Endodermal cell (in vitro differentiated cells): ENCODE measurements around the gene TTLL5. TPM values are rescaled to one million over a fixed set of nuclear protein-coding genes. Genes with fewer than 3 reads are reported as not detected.

Experiments used
- DNase-seq: peaks from one replicate; pipeline ENCODE4 v3.0.0-alpha.2; 2017
- H3K27ac ChIP-seq: 2 replicates; pipeline ENCODE4 v1.5.1; 2013; ENCODE audit warnings: mild to moderate bottlenecking, low read depth, low read length, moderate library complexity
- H3K27me3 ChIP-seq: 2 replicates; pipeline ENCODE4 v1.6.1; 2013; ENCODE audit warnings: mild to moderate bottlenecking, low read length, moderate library complexity; ENCODE audit not compliant: insufficient read depth, control insufficient read depth, poor library complexity, severe bottlenecking
- H3K36me3 ChIP-seq: 2 replicates; pipeline ENCODE4 v1.7.0; 2013; ENCODE audit warnings: mild to moderate bottlenecking, low read length, moderate library complexity; ENCODE audit not compliant: control insufficient read depth, insufficient read depth
- H3K4me1 ChIP-seq: one replicate; pipeline ENCODE4 v1.7.0; 2013; ENCODE audit warnings: low read length; ENCODE audit not compliant: control insufficient read depth, insufficient read depth
- H3K4me3 ChIP-seq: 2 replicates; pipeline ENCODE4 v1.5.1; 2013; ENCODE audit warnings: mild to moderate bottlenecking, low read length, moderate library complexity
- H3K9ac ChIP-seq: 2 replicates; pipeline ENCODE4 v1.6.1; 2013; ENCODE audit warnings: mild to moderate bottlenecking, low read length, moderate library complexity; ENCODE audit not compliant: poor library complexity, severe bottlenecking; ENCODE audit errors: extremely low read depth
- H3K9me3 ChIP-seq: 2 replicates; pipeline ENCODE4 v1.6.1; 2013; ENCODE audit warnings: mild to moderate bottlenecking, low read length, moderate library complexity; ENCODE audit not compliant: control insufficient read depth
- H3K27ac Mint-ChIP-seq: 2 replicates; pipeline ENCODE4 v1.8.0; 2020; ENCODE audit warnings: mixed read lengths
- H3K27me3 Mint-ChIP-seq: 2 replicates; pipeline ENCODE4 v1.8.0; 2021; ENCODE audit warnings: mild to moderate bottlenecking, mixed read lengths; ENCODE audit not compliant: insufficient read depth
- H3K36me3 Mint-ChIP-seq: 2 replicates; pipeline ENCODE4 v1.8.0; 2020; ENCODE audit warnings: low read depth, mixed read lengths
- H3K4me1 Mint-ChIP-seq: 2 replicates; pipeline ENCODE4 v1.8.0; 2020; ENCODE audit warnings: mixed read lengths
- H3K4me3 Mint-ChIP-seq: 2 replicates; pipeline ENCODE4 v1.8.0; 2020; ENCODE audit warnings: mild to moderate bottlenecking, moderate library complexity, mixed read lengths
- H3K9me3 Mint-ChIP-seq: 2 replicates; pipeline ENCODE4 v1.8.0; 2020; ENCODE audit warnings: mild to moderate bottlenecking, mixed read lengths
- CTCF ChIP-seq: fragments of 200-600 bp; sonication (generic); conservative IDR thresholded peaks from 2 replicates; pipeline ENCODE4 v1.5.0; 2021; ENCODE audit warnings: antibody characterized with exemption, mild to moderate bottlenecking
- WGBS, 2 experiments: methylation state at CpG; one replicate each; pipeline versions ENCODE4 v1.1.5 to v1.1.7; 2013; ENCODE audit warnings: missing lambda C conversion rate in 2 of 2, mixed read lengths in 1 of 2; ENCODE audit not compliant: insufficient coverage in 1 of 2, insufficient read length in 1 of 2; 5-methylcytosine and 5-hydroxymethylcytosine counted together
- total RNA-seq, 2 donors: library from RNA; stranded (reverse); fragmentation: NEBNext Ultra II Directional in 1 of 2; extraction: Animal tissue kit (Norgen Biotek cat#: 25700) in 1 of 2; gene quantifications; 2 replicates in 1 of 2; 3 replicates in 1 of 2; pipeline ENCODE4 v1.2.1, GENCODE V29; 2021

TTLL5 gene
- total RNA-seq, 2 donors from 2014 or later: 50.5 to 54.2 TPM

- no peak for DNase-seq
- Histone ChIP-seq H3K4me1 (peaks cover 11% of the 10 kb centered on the region), H3K9ac (no peak overlapping the region), H3K27me3 (no peaks in the 10 kb centered on the region), H3K4me3 (no peak overlapping the region), H3K36me3 (peaks cover 62% of the 10 kb centered on the region), H3K27ac (no peak overlapping the region), H3K9me3 (no peaks in the 10 kb centered on the region)
- H3K9me3 Mint-ChIP-seq: no peaks in the 10 kb centered on the region
- H3K4me1 Mint-ChIP-seq: peaks cover 32% of the 10 kb centered on the region
- no peak overlapping the region for H3K4me3 Mint-ChIP-seq
- H3K27me3 Mint-ChIP-seq: no peaks in the 10 kb centered on the region
- whole genome bisulfite sequencing, 2 experiments: 86% methylated on average over 1 of the region's 1 CpG; no CpG with 5 or more reads in 1 of the 2 experiments
- H3K27ac Mint-ChIP-seq: no peak overlapping the region
- H3K36me3 Mint-ChIP-seq: peaks cover 40% of the 10 kb centered on the region
- TF ChIP-seq CTCF: no peak
Measured at GRCh38 chr14:75703467-75703866, 42.4 kb downstream of the TTLL5 start.

GRCh38 chr14:75705014-75705413 is 44.0 kb downstream of the TTLL5 start:
- no peaks in the 10 kb centered on the region for H3K27me3 ChIP-seq
- 99 to 100% methylated on average over 3 of the region's 3 CpGs for WGBS, 2 experiments
- H3K36me3 ChIP-seq: peaks cover 47% of the 10 kb centered on the region
- H3K4me1 ChIP-seq: peaks cover 11% of the 10 kb centered on the region
- H3K4me1 Mint-ChIP-seq: peaks cover 32% of the 10 kb centered on the region
- TF ChIP-seq CTCF: no peak
- no peak overlapping the region for H3K4me3 Mint-ChIP-seq
- H3K27ac Mint-ChIP-seq: no peak overlapping the region
- DNase-seq: no peak
- peaks cover 32% of the 10 kb centered on the region for H3K36me3 Mint-ChIP-seq
- H3K9me3 ChIP-seq: no peaks in the 10 kb centered on the region
- no peak overlapping the region for H3K9ac ChIP-seq
- no peak overlapping the region for H3K4me3 ChIP-seq
- H3K27me3 Mint-ChIP-seq: no peaks in the 10 kb centered on the region
- no peaks in the 10 kb centered on the region for H3K9me3 Mint-ChIP-seq
- H3K27ac ChIP-seq: no peak overlapping the region

GRCh38 chr14:75709207-75709812 is 48.3 kb downstream of the TTLL5 start:
- Mint-ChIP-seq H3K4me1 (peaks cover 43% of the 10 kb centered on the region), H3K27ac (no peak overlapping the region), H3K36me3 (peaks cover 11% of the 10 kb centered on the region), H3K27me3 (no peaks in the 10 kb centered on the region), H3K4me3 (no peak overlapping the region), H3K9me3 (no peaks in the 10 kb centered on the region)
- H3K9ac ChIP-seq: no peak overlapping the region
- peaks cover 25% of the 10 kb centered on the region for H3K4me1 ChIP-seq
- H3K9me3 ChIP-seq: no peaks in the 10 kb centered on the region
- peak; percentile 89 for TF ChIP-seq CTCF
- peaks cover 13% of the 10 kb centered on the region for H3K36me3 ChIP-seq
- H3K27me3 ChIP-seq: no peaks in the 10 kb centered on the region
- no peak overlapping the region for H3K27ac ChIP-seq
- peak; percentile 90 for DNase-seq
- no peak overlapping the region for H3K4me3 ChIP-seq
- 52 to 61% methylated on average over 6 to 10 of the region's 10 CpGs for WGBS, 2 experiments
